ENCODE measurements around the gene PCDHGA5. TPM values are rescaled to one million over a fixed set of nuclear protein-coding genes. Genes with fewer than 3 reads are reported as not detected.
"Not testable (repeated sequence)": the region's sequence is repeated elsewhere in the genome, so short reads cannot be mapped to it uniquely, and the experiment has no call there.

The PCDHGA5 gene
- total RNA-seq, 1 experiment from 2014 or later = 2.0 TPM

DNA sequence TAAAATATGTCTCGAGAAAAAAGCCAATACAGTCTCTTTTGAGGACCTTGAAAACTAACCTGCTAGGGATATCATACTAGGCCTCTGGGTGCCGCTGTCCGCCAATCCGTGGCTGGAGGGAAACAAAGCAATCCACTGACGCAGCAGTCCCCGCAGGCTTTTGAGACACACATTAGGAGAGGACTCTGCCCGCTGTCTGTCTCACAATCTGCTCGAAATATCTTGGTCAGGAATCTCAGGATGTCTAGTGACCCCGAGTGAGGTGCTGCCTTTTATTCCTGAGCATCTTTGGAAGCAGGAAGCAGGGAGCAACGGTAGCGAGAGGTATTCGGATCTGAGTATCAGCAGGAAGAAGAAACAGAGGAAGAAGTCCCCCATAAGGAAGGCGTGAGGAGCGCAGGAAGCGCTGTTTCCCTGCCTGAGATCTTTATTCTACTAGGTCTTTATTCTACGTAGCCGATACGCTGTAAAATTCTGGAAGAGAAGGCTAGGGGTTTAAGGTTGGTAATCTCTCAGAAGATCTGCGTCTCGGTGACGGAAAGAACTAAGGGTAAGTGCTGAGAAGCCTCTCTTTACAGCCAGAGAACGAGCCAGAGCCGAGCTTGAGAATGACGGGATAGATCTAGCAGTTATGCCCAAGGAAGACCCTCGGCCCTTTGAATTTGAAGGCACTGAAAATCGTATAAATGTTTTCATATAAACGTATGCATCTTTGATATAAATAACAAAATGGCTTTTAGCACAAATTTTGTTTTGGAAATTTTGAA, 37.7 kb upstream of the PCDHGA5 start:
- peak overlapping the region; percentile 98 for H3K27ac Mint-ChIP-seq
- H3K4me1 Mint-ChIP-seq = peaks cover 7% of the 10 kb centered on the region
- H3K9me3 Mint-ChIP-seq = peaks cover 42% of the 10 kb centered on the region
- DNase-seq (ENCODE audit: low spot score) = peak; percentile 76
- ChIA-PET CTCF (interaction anchor here (0.6 to 1.7 kb wide), 9 partner anchors 13 to 244 kb away, joined by 3 to 10 read pairs (median 3); partner anchors contain the start of genes PCDHB14, PCDHB15, PCDHB16 and PCDHGA2), POLR2A (interaction anchor here (0.6 to 0.7 kb wide), 2 partner anchors 72 to 181 kb away, joined by 3 to 6 read pairs; no protein-coding TSS in a partner anchor)
- TF ChIP-seq, protein P1, sequence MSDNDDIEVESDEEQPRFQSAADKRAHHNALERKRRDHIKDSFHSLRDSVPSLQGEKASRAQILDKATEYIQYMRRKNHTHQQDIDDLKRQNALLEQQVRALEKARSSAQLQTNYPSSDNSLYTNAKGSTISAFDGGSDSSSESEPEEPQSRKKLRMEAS (CRISPR knock-in tag; IDR thresholded peaks at IDR 0.05) = peak; percentile 46; the same call in 1 of the 2 replicates
- no peak for TF ChIP-seq SP1 (CRISPR knock-in tag; conservative IDR thresholded peaks at IDR 0.05)
- TF ChIP-seq, protein P2, sequence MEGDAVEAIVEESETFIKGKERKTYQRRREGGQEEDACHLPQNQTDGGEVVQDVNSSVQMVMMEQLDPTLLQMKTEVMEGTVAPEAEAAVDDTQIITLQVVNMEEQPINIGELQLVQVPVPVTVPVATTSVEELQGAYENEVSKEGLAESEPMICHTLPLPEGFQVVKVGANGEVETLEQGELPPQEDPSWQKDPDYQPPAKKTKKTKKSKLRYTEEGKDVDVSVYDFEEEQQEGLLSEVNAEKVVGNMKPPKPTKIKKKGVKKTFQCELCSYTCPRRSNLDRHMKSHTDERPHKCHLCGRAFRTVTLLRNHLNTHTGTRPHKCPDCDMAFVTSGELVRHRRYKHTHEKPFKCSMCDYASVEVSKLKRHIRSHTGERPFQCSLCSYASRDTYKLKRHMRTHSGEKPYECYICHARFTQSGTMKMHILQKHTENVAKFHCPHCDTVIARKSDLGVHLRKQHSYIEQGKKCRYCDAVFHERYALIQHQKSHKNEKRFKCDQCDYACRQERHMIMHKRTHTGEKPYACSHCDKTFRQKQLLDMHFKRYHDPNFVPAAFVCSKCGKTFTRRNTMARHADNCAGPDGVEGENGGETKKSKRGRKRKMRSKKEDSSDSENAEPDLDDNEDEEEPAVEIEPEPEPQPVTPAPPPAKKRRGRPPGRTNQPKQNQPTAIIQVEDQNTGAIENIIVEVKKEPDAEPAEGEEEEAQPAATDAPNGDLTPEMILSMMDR (IDR thresholded peaks at IDR 0.05) = peak; percentile 43; the same call in 1 of the 2 replicates
- peak overlapping the region; percentile 90 for H3K4me3 Mint-ChIP-seq
- peaks cover 10% of the 10 kb centered on the region for H3K36me3 Mint-ChIP-seq
- peak; percentile 91 for ATAC-seq
- H3K27me3 Mint-ChIP-seq (ENCODE audit: low read depth) = peaks cover 12% of the 10 kb centered on the region

DNA sequence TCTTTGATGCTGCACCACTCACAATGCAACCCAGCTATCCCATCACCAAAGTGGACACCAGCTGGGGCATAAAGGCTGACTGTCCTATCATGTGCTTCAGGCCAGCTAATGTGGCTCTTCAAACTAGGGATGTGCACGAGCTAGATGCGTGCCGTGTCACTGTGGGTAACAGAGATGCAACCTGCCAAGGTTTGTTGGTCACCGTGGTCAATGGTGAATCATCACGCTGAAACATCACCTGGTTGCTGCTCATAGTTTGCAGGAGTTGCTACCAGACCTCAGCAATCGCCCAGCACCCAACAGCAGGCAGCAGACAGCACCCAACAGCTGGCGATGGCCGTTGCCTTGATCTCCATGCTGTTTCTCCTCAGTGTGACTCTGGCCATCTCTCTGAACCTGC, 35.7 kb upstream of the PCDHGA5 start:
- Mint-ChIP-seq H3K36me3 (peaks cover 26% of the 10 kb centered on the region), H3K27me3 (ENCODE audit: low read depth) (peaks cover 12% of the 10 kb centered on the region), H3K4me3 (no peak overlapping the region), H3K27ac (no peak overlapping the region), H3K4me1 (peaks cover 7% of the 10 kb centered on the region), H3K9me3 (peaks cover 52% of the 10 kb centered on the region)
- CTCF ChIA-PET = interaction anchor here (1.1 to 3.2 kb wide), 6 partner anchors 9 to 129 kb away, joined by 3 to 46 read pairs (median 4); partner anchors contain the start of genes PCDHB11, PCDHB15, PCDHGA2 and PCDHGB1
- POLR2A ChIA-PET = no interaction called here
- ATAC-seq (no peak), DNase-seq (ENCODE audit: low spot score) (no peak)
- no peak for TF ChIP-seq KAT7 (CRISPR knock-in tag; IDR thresholded peaks at IDR 0.05; ENCODE audit: borderline replicate concordance)
- TF ChIP-seq HMGA2 (CRISPR knock-in tag; IDR thresholded peaks at IDR 0.05) = no peak
- no peak for TF ChIP-seq OVOL2 (CRISPR knock-in tag; IDR thresholded peaks at IDR 0.05; ENCODE audit: borderline replicate concordance)
- TF ChIP-seq JAZF1 (CRISPR knock-in tag; IDR thresholded peaks at IDR 0.05) = no peak
- TF ChIP-seq, protein P3, sequence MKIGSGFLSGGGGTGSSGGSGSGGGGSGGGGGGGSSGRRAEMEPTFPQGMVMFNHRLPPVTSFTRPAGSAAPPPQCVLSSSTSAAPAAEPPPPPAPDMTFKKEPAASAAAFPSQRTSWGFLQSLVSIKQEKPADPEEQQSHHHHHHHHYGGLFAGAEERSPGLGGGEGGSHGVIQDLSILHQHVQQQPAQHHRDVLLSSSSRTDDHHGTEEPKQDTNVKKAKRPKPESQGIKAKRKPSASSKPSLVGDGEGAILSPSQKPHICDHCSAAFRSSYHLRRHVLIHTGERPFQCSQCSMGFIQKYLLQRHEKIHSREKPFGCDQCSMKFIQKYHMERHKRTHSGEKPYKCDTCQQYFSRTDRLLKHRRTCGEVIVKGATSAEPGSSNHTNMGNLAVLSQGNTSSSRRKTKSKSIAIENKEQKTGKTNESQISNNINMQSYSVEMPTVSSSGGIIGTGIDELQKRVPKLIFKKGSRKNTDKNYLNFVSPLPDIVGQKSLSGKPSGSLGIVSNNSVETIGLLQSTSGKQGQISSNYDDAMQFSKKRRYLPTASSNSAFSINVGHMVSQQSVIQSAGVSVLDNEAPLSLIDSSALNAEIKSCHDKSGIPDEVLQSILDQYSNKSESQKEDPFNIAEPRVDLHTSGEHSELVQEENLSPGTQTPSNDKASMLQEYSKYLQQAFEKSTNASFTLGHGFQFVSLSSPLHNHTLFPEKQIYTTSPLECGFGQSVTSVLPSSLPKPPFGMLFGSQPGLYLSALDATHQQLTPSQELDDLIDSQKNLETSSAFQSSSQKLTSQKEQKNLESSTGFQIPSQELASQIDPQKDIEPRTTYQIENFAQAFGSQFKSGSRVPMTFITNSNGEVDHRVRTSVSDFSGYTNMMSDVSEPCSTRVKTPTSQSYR (CRISPR knock-in tag; IDR thresholded peaks at IDR 0.05) = no peak
- TF ChIP-seq ZNF138 (CRISPR knock-in tag; conservative IDR thresholded peaks at IDR 0.05) = no peak

DNA sequence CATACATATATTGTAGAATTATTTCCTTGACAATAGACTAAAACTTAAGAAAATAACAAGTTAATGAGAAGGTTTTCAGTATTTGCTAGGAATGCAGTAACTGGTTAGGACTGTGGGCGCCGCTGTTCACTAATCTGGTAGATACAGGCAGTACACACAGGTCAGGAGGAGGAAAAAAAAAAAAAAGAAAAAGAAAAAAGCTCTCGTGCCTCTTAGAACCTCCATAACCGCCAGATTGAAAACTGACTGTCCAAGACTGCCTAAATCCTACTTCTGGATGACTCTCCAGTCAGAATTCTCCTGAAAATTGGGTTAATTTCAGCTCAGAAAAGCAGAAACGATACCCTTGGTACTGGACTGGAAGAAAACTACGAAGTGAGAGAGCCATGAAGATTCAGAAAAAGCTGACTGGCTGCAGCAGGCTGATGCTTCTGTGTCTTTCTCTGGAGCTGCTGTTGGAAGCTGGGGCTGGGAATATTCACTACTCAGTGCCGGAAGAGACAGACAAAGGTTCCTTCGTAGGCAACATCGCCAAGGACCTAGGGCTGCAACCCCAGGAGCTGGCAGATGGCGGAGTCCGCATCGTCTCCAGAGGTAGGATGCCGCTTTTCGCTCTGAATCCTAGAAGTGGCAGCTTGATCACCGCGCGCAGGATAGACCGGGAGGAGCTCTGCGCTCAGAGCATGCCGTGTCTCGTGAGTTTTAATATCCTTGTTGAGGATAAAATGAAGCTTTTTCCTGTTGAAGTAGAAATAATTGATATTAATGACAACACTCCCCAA, 33.5 kb upstream of the PCDHGA5 start, which contains the start of gene PCDHGA1:
Gene PCDHGA1, plus strand, starts transcription at position 216 of the 782 bp plus-strand sequence.
- Mint-ChIP-seq H3K4me3 (no peak within 1 kb of the TSS), H3K36me3 (peaks cover 28% of the 10 kb centered on the region), H3K9me3 (peaks cover 68% of the 10 kb centered on the region), H3K4me1 (peaks cover 7% of the 10 kb centered on the region), H3K27ac (no peak within 1 kb of the TSS), H3K27me3 (ENCODE audit: low read depth) (peaks cover 12% of the 10 kb centered on the region)
- ChIA-PET CTCF (interaction anchor here (0.6 to 3.2 kb wide), 34 partner anchors 9 to 233 kb away, joined by 3 to 46 read pairs (median 4); partner anchors contain the start of genes PCDHB10, PCDHB11, PCDHB12 and PCDHB14), POLR2A (interaction anchor here (1.0 kb wide), 1 partner anchor 10 kb away, joined by 4 read pairs; the partner anchor contains the start of gene TAF7)
- peak; percentile 62 for ATAC-seq
- TF ChIP-seq, protein P4, sequence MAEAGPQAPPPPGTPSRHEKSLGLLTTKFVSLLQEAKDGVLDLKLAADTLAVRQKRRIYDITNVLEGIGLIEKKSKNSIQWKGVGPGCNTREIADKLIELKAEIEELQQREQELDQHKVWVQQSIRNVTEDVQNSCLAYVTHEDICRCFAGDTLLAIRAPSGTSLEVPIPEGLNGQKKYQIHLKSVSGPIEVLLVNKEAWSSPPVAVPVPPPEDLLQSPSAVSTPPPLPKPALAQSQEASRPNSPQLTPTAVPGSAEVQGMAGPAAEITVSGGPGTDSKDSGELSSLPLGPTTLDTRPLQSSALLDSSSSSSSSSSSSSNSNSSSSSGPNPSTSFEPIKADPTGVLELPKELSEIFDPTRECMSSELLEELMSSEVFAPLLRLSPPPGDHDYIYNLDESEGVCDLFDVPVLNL (CRISPR knock-in tag; IDR thresholded peaks at IDR 0.05; ENCODE audit: borderline replicate concordance, low read depth) = no peak
- TF ChIP-seq, protein P5, sequence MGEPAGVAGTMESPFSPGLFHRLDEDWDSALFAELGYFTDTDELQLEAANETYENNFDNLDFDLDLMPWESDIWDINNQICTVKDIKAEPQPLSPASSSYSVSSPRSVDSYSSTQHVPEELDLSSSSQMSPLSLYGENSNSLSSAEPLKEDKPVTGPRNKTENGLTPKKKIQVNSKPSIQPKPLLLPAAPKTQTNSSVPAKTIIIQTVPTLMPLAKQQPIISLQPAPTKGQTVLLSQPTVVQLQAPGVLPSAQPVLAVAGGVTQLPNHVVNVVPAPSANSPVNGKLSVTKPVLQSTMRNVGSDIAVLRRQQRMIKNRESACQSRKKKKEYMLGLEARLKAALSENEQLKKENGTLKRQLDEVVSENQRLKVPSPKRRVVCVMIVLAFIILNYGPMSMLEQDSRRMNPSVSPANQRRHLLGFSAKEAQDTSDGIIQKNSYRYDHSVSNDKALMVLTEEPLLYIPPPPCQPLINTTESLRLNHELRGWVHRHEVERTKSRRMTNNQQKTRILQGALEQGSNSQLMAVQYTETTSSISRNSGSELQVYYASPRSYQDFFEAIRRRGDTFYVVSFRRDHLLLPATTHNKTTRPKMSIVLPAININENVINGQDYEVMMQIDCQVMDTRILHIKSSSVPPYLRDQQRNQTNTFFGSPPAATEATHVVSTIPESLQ (CRISPR knock-in tag; IDR thresholded peaks at IDR 0.05) = no peak
- TF ChIP-seq, protein P2 (IDR thresholded peaks at IDR 0.05) = peak; percentile 33; the same call in 1 of the 2 replicates
- TF ChIP-seq FOXK1 (CRISPR knock-in tag; IDR thresholded peaks at IDR 0.05) = no peak
- peak; percentile 56 for DNase-seq (ENCODE audit: low spot score)

DNA sequence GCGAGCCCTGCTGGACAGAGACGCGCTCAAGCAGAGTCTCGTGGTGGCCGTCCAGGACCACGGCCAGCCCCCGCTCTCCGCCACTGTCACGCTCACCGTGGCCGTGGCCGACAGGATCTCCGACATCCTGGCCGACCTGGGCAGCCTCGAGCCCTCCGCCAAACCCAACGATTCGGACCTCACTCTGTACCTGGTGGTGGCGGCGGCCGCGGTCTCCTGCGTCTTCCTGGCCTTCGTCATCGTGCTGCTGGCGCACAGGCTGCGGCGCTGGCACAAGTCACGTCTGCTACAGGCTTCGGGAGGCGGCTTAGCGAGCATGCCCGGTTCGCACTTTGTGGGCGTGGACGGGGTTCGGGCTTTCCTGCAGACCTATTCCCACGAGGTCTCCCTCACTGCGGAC, 31.4 kb upstream of the PCDHGA5 start:
- H3K27ac Mint-ChIP-seq; ATAC-seq; DNase-seq (ENCODE audit: low spot score); H3K4me1 Mint-ChIP-seq; H3K27me3 Mint-ChIP-seq (ENCODE audit: low read depth); POLR2A ChIA-PET; H3K4me3 Mint-ChIP-seq: not testable (repeated sequence)
- Mint-ChIP-seq H3K9me3 (peaks cover 66% of the 10 kb centered on the region), H3K36me3 (peaks cover 25% of the 10 kb centered on the region)
- CTCF ChIA-PET = interaction anchor here (3.0 kb wide), 1 partner anchor 11 kb away, joined by 12 read pairs; the partner anchor contains the start of gene PCDHGA3
